GM21619 (cell line): ENCODE data around the gene LMX1A.

Experiments used
- ATAC-seq: cut with Tn5 transposase; IDR thresholded peaks from one replicate; pipeline ENCODE4 v1.9.1; 2021; ENCODE audit not compliant: unreplicated experiment

Gene LMX1A

GRCh38 chr1:165369255-165369848 is 12.8 kb upstream of the LMX1A start:
- ATAC-seq, result peak; percentile 60

- ATAC-seq, result peak; percentile 74
Observed at GRCh38 chr1:165367375-165367993, 11.0 kb upstream of the LMX1A start.

GRCh38 chr1:165365341-165365740 is 8.8 kb upstream of the LMX1A start:
- ATAC-seq, result no peak

GRCh38 chr1:165364568-165365133 is 8.1 kb upstream of the LMX1A start:
- ATAC-seq, result no peak

GRCh38 chr1:165356876-165357275 is 361 bp upstream of the LMX1A start:
- ATAC-seq, result no peak

GRCh38 chr1:165355139-165355976 is 1.2 kb downstream of the LMX1A start:
- ATAC-seq, result no peak

- no peak for ATAC-seq
Observed at GRCh38 chr1:165354739-165355138, 1.8 kb downstream of the LMX1A start.

- ATAC-seq, result no peak
Observed at GRCh38 chr1:165353731-165354671, 2.5 kb downstream of the LMX1A start.

- no peak for ATAC-seq
Observed at GRCh38 chr1:165352442-165353293, 3.8 kb downstream of the LMX1A start.

- no peak for ATAC-seq
Observed at GRCh38 chr1:165351863-165352441, 4.6 kb downstream of the LMX1A start.

GRCh38 chr1:165350840-165351239 is 5.7 kb downstream of the LMX1A start:
- ATAC-seq, result no peak

GRCh38 chr1:165345502-165345901 is 11.0 kb downstream of the LMX1A start:
- ATAC-seq, result no peak

- no peak for ATAC-seq
Observed at GRCh38 chr1:165344736-165345135, 11.8 kb downstream of the LMX1A start.

- no peak for ATAC-seq
Observed at GRCh38 chr1:165344198-165344597, 12.3 kb downstream of the LMX1A start.

GRCh38 chr1:165342587-165342986 is 13.9 kb downstream of the LMX1A start:
- ATAC-seq, result no peak

GRCh38 chr1:165342168-165342567 is 14.3 kb downstream of the LMX1A start:
- ATAC-seq, result no peak

GRCh38 chr1:165339164-165339563 is 17.4 kb downstream of the LMX1A start:
- no peak for ATAC-seq

- ATAC-seq, result no peak
Observed at GRCh38 chr1:165330483-165330882, 26.0 kb downstream of the LMX1A start.

GRCh38 chr1:165329104-165329503 is 27.4 kb downstream of the LMX1A start:
- ATAC-seq, result no peak
